Epidermal melanocyte (primary cell): ENCODE results near the gene PFKL.
"Not testable (repeated sequence)": the region's sequence is repeated elsewhere in the genome, so short reads cannot be mapped to it uniquely, and the experiment has no call there.

Experiments used
- DNase-seq: peaks from one replicate; pipeline ENCODE4 v3.0.0; 2011; ENCODE audit warnings: low spot score; ENCODE audit not compliant: insufficient read length

The PFKL gene

GRCh38 chr21:44294391-44295162 lies 5.3 kb upstream of the PFKL start:
- no peak for DNase-seq

DNA sequence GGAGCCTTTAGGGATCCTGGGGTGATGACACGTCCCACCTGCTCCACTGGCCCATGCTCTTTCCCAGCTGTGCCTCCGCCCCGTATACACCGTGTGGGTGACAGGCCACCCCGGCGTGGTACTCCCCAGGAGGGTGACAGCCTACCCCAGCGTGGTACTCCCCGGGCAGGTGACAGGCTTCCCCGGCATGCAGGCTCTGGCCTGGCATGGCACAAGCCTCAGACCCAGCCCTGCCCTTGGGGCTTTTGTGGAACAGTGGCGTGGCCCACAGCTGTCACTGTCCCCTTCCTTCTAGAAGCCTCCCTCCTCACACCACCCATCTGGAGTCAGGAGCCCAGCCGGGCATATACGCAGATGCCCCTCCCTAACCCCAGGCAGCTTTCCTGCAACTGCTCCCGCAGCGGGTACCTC lies 4.7 kb upstream of the PFKL start:
- no peak for DNase-seq

- no peak for DNase-seq
These were observed 4.2 kb upstream of the PFKL start for GRCh38 chr21:44295646-44296045.

- no peak for DNase-seq
These were observed 3.7 kb upstream of the PFKL start for GRCh38 chr21:44296103-44296519.

DNA sequence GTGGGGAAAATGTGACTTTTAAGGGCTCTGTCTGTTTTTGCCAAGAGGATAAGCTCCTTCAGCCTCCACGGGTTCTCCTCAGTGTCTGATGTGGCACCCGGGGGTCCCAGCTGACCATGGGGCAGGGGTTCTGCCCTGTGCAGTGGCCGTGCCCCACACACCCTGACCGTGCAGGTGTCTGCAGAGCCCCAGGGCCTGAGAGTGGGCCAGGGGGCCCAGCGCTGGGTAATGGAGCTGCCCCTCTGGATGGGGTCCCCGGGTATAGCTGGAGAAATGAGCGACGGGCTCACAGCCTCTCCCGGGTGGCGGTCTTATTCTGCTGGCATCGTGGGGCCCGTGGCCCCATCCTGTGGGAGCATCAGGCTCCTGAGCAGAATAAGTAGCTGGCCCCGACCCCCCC lies 2.9 kb upstream of the PFKL start:
- DNase-seq = no peak

DNA sequence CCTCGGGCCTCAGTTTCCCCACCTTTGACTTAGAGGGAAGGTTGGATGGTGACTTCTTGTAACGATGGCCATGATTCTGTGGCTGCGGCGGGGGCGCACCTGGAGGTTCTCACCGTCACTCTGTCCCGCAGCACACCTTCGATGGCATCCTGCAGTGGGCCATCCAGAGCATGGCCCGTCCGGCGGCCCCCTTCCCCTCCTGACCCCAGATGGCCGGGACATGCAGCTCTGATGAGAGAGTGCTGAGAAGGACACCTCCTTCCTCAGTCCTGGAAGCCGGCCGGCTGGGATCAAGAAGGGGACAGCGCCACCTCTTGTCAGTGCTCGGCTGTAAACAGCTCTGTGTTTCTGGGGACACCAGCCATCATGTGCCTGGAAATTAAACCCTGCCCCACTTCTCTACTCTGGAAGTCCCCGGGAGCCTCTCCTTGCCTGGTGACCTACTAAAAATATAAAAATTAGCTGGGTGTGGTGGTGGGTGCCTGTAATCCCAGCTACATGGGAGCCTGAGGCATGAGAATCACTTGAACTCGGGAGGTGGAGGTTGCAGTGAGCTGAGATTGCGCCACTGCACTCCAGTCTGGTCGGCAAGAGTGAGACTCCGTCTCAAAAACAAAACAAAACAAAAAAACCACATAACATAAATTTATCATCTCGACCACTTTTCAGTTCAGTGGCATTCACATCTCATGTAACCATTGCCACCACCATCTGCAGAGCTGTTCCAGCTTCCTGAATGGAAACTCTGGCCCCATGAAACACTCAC lies 2.1 kb upstream of the PFKL start:
- peak; percentile 99 for DNase-seq

GRCh38 chr21:44298301-44298700 lies 1.6 kb upstream of the PFKL start:
- DNase-seq = no peak

GRCh38 chr21:44299085-44299457 lies 782 bp upstream of the PFKL start:
- DNase-seq = no peak

DNA sequence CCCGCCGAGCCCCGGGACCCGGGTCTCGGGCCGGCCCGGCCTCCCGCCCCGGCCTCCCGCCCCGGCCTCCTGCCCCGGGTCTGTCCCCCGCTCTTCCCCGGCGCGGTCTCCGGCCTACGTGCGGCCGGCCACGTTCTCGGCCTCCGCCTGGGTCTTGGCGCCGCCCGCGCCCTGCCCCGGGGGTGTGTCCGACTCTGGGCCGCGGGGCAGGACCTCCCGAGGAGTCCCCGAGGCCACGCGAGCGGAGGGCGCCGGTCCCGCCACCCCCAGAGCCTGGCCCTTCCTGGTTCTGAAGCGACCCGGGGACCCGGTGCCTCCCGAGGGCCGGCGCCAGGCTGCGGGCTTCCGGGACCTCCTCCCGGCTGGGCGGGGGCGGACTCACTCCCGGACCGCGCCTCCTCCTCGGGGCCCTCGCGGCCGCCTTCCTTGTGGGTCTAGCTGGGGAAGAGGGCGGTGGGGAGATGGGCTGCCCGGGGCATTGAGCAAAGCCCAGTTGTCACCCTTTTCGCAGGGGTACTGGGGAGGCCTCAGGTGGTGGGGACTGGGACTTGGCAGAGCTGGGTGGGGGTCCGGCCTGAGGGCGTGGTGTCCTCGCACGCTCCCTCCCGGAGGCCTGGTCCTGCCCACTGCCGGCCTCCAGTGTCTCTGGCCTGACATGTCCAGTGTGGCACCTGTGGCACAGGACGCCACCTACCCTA lies 558 bp downstream of the PFKL start:
- DNase-seq = peak; percentile 90

DNA sequence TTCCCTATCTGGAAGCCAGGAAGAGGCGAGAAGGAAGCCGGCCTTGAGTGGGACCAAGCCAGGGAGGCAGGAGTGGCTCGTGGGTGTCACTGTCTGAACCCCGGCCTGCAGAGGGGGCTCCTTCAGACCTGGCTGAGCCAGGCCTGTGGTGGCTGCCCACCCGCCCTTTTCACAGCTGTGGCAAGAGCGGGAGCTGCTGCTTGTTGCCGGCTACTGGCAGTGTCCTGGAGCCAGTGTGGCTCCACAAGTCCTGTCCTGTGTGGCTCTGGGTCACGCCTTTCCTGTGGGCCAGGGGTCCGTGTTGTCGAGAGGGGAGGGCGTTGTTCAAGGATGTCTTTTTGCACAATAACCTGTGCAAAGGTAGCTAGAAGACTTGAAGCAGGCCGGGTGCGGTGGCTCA lies 1.3 kb downstream of the PFKL start:
- DNase-seq = no peak

GRCh38 chr21:44301961-44302406 lies 2.1 kb downstream of the PFKL start:
- no peak for DNase-seq

DNA sequence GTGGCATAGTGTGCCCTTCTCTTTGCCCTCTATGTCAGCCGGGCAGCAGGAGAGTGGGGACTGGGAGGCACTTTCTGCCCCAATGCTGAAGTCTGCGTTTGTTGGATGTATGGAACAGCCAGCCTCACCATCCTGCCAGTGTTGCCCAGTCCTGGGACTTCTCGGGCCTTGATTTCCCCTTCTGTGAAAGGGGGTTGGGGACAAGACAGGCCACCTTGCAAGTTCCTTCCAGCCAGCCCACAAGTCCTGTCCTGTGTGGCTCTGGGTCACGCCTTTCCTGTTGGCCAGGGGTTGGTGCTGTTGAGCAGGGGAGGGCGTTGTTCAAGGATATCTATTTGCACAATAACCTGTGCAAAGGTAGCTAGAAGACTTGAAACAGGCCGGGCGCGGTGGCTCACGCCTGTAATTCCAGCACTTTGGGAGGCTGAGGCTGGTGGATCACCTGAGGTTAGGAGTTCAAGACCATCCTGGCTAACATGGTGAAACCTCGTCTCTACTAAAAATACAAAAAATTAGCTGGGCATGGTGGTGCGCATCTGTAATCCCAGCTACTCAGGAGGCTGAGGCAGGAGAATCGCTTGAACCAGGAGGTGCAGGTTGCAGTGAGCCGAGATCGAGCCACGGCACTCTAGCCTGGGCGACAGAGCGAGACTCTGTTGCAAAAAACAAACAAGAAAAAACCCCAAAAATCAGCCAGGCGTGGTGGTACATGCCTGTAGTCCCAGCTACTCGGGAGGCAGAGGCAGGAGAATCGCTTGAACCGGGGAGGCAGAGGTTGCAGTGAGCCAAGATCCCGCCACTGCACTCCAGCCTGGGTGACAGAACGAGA lies 2.9 kb downstream of the PFKL start:
- DNase-seq = not testable (repeated sequence)

GRCh38 chr21:44303490-44303981 lies 3.7 kb downstream of the PFKL start:
- DNase-seq = no peak

DNA sequence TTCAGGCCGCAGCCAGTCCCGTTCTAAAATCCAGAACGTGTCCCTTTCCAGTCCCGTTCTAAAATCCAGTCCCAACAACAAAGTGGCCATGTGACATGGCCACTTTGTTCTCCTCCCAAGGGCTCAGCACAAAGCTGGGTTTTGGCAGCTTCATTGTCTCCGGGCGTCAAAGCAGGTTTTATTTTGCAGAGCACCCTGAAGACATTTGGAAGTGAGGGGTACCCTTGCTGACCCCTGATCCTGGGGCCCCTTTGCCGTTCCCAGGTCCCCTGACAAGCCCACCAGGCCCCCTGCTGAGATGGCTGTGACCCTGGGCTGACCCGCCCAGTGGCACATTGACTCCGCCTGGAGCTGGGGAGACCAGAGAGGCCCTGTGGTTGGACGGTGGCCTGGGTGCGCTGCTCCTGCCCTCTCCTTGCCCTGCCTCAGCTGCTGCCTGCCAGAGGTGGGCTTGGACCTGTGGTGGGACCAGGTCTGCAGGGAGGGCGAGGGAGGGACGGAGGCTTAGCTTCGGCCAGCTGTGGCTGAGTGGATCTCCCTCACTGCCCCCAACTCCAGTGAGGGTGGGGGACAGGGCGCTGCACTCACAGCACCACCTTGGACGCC lies 4.3 kb downstream of the PFKL start:
- no peak for DNase-seq

- DNase-seq = peak; percentile 75
These were observed 5.0 kb downstream of the PFKL start for GRCh38 chr21:44304877-44305293.

- no peak for DNase-seq
These were observed 5.8 kb downstream of the PFKL start for GRCh38 chr21:44305691-44306090.

DNA sequence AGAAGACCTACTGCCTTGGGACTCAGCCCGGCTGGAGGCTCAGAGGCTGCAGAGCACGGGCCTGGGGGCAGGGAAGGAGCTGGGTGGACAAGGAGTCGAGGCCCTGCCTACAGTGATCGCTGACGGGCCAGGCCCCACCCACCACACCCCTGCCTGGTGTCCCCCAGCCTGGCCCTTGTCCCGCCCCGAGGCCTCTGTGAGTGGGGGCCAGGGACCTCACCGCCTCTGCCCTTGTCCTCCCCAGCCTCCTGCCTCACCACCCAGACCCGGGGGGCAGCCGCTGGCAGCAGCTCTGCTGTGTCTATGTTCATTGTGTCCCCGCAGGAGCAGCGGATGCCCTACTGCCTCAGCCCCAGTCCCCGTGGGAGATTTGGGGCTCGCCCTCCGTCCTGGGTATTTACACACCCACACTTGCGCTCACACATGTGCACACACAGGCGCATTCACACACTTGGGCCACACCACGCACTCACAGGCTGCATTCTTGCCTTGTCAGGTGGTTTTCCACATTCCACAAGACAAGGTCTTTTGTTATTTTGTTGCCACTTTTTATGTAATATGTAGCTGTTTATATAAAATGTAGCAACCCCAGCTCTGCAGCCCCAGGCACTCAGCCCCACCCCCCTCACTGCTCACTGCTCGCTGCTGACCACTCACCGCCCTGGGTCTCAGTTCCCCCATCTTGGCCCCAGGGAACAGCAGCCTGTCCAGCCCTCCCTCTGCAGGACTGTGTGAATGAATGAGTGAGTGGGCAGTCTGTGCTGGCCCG lies 7.3 kb downstream of the PFKL start:
- DNase-seq = no peak

GRCh38 chr21:44310628-44311507 lies 11.0 kb downstream of the PFKL start:
- no peak for DNase-seq

DNA sequence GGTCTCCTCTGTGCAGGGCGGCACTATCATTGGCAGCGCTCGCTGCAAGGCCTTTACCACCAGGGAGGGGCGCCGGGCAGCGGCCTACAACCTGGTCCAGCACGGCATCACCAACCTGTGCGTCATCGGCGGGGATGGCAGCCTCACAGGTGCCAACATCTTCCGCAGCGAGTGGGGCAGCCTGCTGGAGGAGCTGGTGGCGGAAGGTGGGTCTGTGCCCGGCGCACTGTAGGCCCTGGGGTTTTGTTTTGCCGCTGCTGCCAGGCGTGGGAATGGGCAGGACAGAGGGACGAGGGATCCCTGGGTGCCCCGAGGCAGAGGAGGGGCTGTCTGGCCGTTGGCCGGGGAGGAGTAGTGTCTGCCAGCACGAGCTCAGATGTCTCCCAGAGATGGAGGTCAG lies 12.2 kb downstream of the PFKL start:
- no peak for DNase-seq
